Activated T-cell treated with anti-CD3 and anti-CD28 coated beads, Interleukin-2, amount 50 U/mL, for 4 hours (primary cell): ENCODE data around the gene DHRSX. TPM values are rescaled to one million over a fixed set of nuclear protein-coding genes. Genes with fewer than 3 reads are reported as not detected.
A peak's percentile ranks its signal among the peaks of the same experiment; 100 is the strongest.

Experiments used
- ATAC-seq, 2 donors: fragments of 200-7000 bp; cut with Tn5 transposase; one replicate each; pipeline ENCODE4 v1.10.0; 2021
- DNase-seq: peaks from one replicate; pipeline ENCODE4 v3.0.0-alpha.2; 2020
- H3K27me3 Mint-ChIP-seq: one replicate; pipeline ENCODE4 v1.8.0; 2021; ENCODE audit warnings: low read depth, mixed read lengths
- H3K36me3 Mint-ChIP-seq: one replicate; pipeline ENCODE4 v1.8.0; 2022; ENCODE audit warnings: mixed read lengths; ENCODE audit not compliant: insufficient read depth
- H3K4me1 Mint-ChIP-seq: one replicate; pipeline ENCODE4 v1.8.0; 2021; ENCODE audit warnings: low read depth, mixed read lengths
- H3K4me3 Mint-ChIP-seq: one replicate; pipeline ENCODE4 v1.8.0; 2021; ENCODE audit warnings: mild to moderate bottlenecking, moderate library complexity, mixed read lengths
- H3K9me3 Mint-ChIP-seq: one replicate; pipeline ENCODE4 v1.8.0; 2021; ENCODE audit warnings: mixed read lengths
- total RNA-seq, 3 donors: library from RNA; stranded (reverse); gene quantifications; one replicate each; pipeline ENCODE4 v1.2.1, GENCODE V29; 2021

Gene DHRSX
- total RNA-seq, 3 donors from 2014 or later, result 19.3 to 23.2 (median 22.0) TPM

GRCh38 chrX:2332252-2332651 is 168.5 kb downstream of the DHRSX start:
- no peaks in the 10 kb centered on the region for H3K9me3 Mint-ChIP-seq
- H3K4me3 Mint-ChIP-seq, result no peak overlapping the region
- H3K27me3 Mint-ChIP-seq, result no peaks in the 10 kb centered on the region
- peaks cover 8% of the 10 kb centered on the region for H3K36me3 Mint-ChIP-seq
- DNase-seq, result no peak
- no peaks in the 10 kb centered on the region for H3K4me1 Mint-ChIP-seq
- ATAC-seq, result no peak

- no peak for DNase-seq
- Mint-ChIP-seq H3K27me3 (no peaks in the 10 kb centered on the region), H3K4me3 (no peak overlapping the region), H3K4me1 (no peaks in the 10 kb centered on the region), H3K36me3 (peaks cover 9% of the 10 kb centered on the region), H3K9me3 (no peaks in the 10 kb centered on the region)
- ATAC-seq, result no peak
Observed at GRCh38 chrX:2330910-2331309, 169.9 kb downstream of the DHRSX start.

GRCh38 chrX:2330487-2330886 is 170.3 kb downstream of the DHRSX start:
- no peak for DNase-seq
- Mint-ChIP-seq H3K4me1 (no peaks in the 10 kb centered on the region), H3K27me3 (no peaks in the 10 kb centered on the region), H3K36me3 (peaks cover 7% of the 10 kb centered on the region), H3K4me3 (no peak overlapping the region), H3K9me3 (peaks cover 3% of the 10 kb centered on the region)
- no peak for ATAC-seq

GRCh38 chrX:2327423-2327822 is 173.4 kb downstream of the DHRSX start:
- Mint-ChIP-seq H3K36me3 (peaks cover 13% of the 10 kb centered on the region), H3K9me3 (peaks cover 8% of the 10 kb centered on the region), H3K4me3 (no peak overlapping the region), H3K27me3 (no peaks in the 10 kb centered on the region), H3K4me1 (peaks cover 2% of the 10 kb centered on the region)
- no peak for DNase-seq
- no peak for ATAC-seq

- peaks cover 2% of the 10 kb centered on the region for H3K4me1 Mint-ChIP-seq
- H3K4me3 Mint-ChIP-seq, result peak overlapping the region; percentile 78
- peak; percentile 45 for DNase-seq
- ATAC-seq, result peak in 1 of 2 donors; percentile 41
- no peaks in the 10 kb centered on the region for H3K27me3 Mint-ChIP-seq
- H3K36me3 Mint-ChIP-seq, result peaks cover 11% of the 10 kb centered on the region
- peaks cover 8% of the 10 kb centered on the region for H3K9me3 Mint-ChIP-seq
Observed at GRCh38 chrX:2325076-2325784, 175.5 kb downstream of the DHRSX start.

- Mint-ChIP-seq H3K27me3 (no peaks in the 10 kb centered on the region), H3K4me3 (peak overlapping the region; percentile 32)
- ATAC-seq, result no peak
Observed at GRCh38 chrX:2324151-2324550, 176.6 kb downstream of the DHRSX start.

GRCh38 chrX:2321411-2321810 is 179.4 kb downstream of the DHRSX start:
- DNase-seq (no peak), ATAC-seq (no peak)
- H3K9me3 Mint-ChIP-seq, result peaks cover 8% of the 10 kb centered on the region
- H3K4me1 Mint-ChIP-seq, result peaks cover 2% of the 10 kb centered on the region
- H3K36me3 Mint-ChIP-seq, result peaks cover 19% of the 10 kb centered on the region
- no peaks in the 10 kb centered on the region for H3K27me3 Mint-ChIP-seq
- H3K4me3 Mint-ChIP-seq, result no peak overlapping the region

More at GRCh38 chrX:2324151-2324550, 176.6 kb downstream of the DHRSX start:
- peaks cover 11% of the 10 kb centered on the region for H3K36me3 Mint-ChIP-seq
- peaks cover 8% of the 10 kb centered on the region for H3K9me3 Mint-ChIP-seq
- DNase-seq, result no peak
- H3K4me1 Mint-ChIP-seq, result peaks cover 2% of the 10 kb centered on the region

GRCh38 chrX:2320580-2321327 is 180.0 kb downstream of the DHRSX start:
- Mint-ChIP-seq H3K4me3 (no peak overlapping the region), H3K27me3 (no peaks in the 10 kb centered on the region), H3K9me3 (peaks cover 6% of the 10 kb centered on the region), H3K4me1 (peaks cover 2% of the 10 kb centered on the region), H3K36me3 (peaks cover 19% of the 10 kb centered on the region)
- ATAC-seq (no peak), DNase-seq (no peak)

- Mint-ChIP-seq H3K4me1 (peaks cover 2% of the 10 kb centered on the region), H3K36me3 (peaks cover 19% of the 10 kb centered on the region), H3K27me3 (no peaks in the 10 kb centered on the region), H3K9me3 (peaks cover 5% of the 10 kb centered on the region), H3K4me3 (no peak overlapping the region)
- ATAC-seq (no peak), DNase-seq (no peak)
Observed at GRCh38 chrX:2320089-2320488, 180.7 kb downstream of the DHRSX start.

- no peak for DNase-seq
- Mint-ChIP-seq H3K4me3 (no peak overlapping the region), H3K9me3 (peaks cover 5% of the 10 kb centered on the region), H3K27me3 (no peaks in the 10 kb centered on the region), H3K4me1 (no peaks in the 10 kb centered on the region), H3K36me3 (peaks cover 14% of the 10 kb centered on the region)
- ATAC-seq, result no peak
Observed at GRCh38 chrX:2318371-2318770, 182.4 kb downstream of the DHRSX start.

GRCh38 chrX:2317527-2318055 is 183.2 kb downstream of the DHRSX start:
- no peak overlapping the region for H3K4me3 Mint-ChIP-seq
- no peaks in the 10 kb centered on the region for H3K4me1 Mint-ChIP-seq
- ATAC-seq, result no peak
- DNase-seq, result no peak
- no peaks in the 10 kb centered on the region for H3K27me3 Mint-ChIP-seq
- H3K9me3 Mint-ChIP-seq, result no peaks in the 10 kb centered on the region
- peaks cover 14% of the 10 kb centered on the region for H3K36me3 Mint-ChIP-seq

GRCh38 chrX:2316534-2316933 is 184.2 kb downstream of the DHRSX start:
- H3K9me3 Mint-ChIP-seq, result peaks cover under 1% of the 10 kb centered on the region
- no peaks in the 10 kb centered on the region for H3K4me1 Mint-ChIP-seq
- ATAC-seq (no peak), DNase-seq (no peak)
- no peak overlapping the region for H3K4me3 Mint-ChIP-seq
- H3K27me3 Mint-ChIP-seq, result no peaks in the 10 kb centered on the region
- peaks cover 20% of the 10 kb centered on the region for H3K36me3 Mint-ChIP-seq

- H3K36me3 Mint-ChIP-seq, result peaks cover 29% of the 10 kb centered on the region
- ATAC-seq (no peak), DNase-seq (no peak)
- no peaks in the 10 kb centered on the region for H3K4me1 Mint-ChIP-seq
- H3K4me3 Mint-ChIP-seq, result no peak overlapping the region
- H3K9me3 Mint-ChIP-seq, result peaks cover 4% of the 10 kb centered on the region
- no peaks in the 10 kb centered on the region for H3K27me3 Mint-ChIP-seq
Observed at GRCh38 chrX:2315434-2315833, 185.3 kb downstream of the DHRSX start.

- Mint-ChIP-seq H3K27me3 (no peaks in the 10 kb centered on the region), H3K9me3 (peaks cover 4% of the 10 kb centered on the region), H3K4me3 (no peak overlapping the region), H3K36me3 (peaks cover 31% of the 10 kb centered on the region), H3K4me1 (no peaks in the 10 kb centered on the region)
- ATAC-seq (no peak), DNase-seq (no peak)
Observed at GRCh38 chrX:2314831-2315365, 185.9 kb downstream of the DHRSX start.
